Fibroblast of mammary gland (primary cell): ENCODE measurements around the gene EVA1B.

Source experiments
- DNase-seq: peaks from one replicate; pipeline ENCODE4 v3.0.0-alpha.2; 2010; ENCODE audit warnings: low read depth
- H3K4me3 ChIP-seq: 2 replicates; pipeline ENCODE4 v1.5.1; 2011; ENCODE audit warnings: low read depth, mild to moderate bottlenecking, low read length, moderate library complexity; ENCODE audit not compliant: control insufficient read depth
- CTCF ChIP-seq: conservative IDR thresholded peaks from 2 replicates; pipeline ENCODE4 v1.5.1; 2011; ENCODE audit warnings: low read depth, low read length, inconsistent platforms; ENCODE audit not compliant: control insufficient read depth, insufficient read depth

EVA1B gene

GRCh38 chr1:36346741-36347370 is 23.4 kb upstream of the EVA1B start:
- DNase-seq: no peak
- no peak for TF ChIP-seq CTCF
- no peak overlapping the region for H3K4me3 ChIP-seq

GRCh38 chr1:36345353-36345752 is 21.9 kb upstream of the EVA1B start:
- no peak for DNase-seq
- no peak overlapping the region for H3K4me3 ChIP-seq
- TF ChIP-seq CTCF: no peak

GRCh38 chr1:36344395-36344680 is 20.9 kb upstream of the EVA1B start:
- no peak overlapping the region for H3K4me3 ChIP-seq
- no peak for TF ChIP-seq CTCF
- DNase-seq: no peak

GRCh38 chr1:36343651-36344394 is 20.4 kb upstream of the EVA1B start:
- no peak for TF ChIP-seq CTCF
- DNase-seq: no peak
- no peak overlapping the region for H3K4me3 ChIP-seq

GRCh38 chr1:36342426-36343185 is 19.2 kb upstream of the EVA1B start:
- DNase-seq: peak; percentile 80
- peak; percentile 68 for TF ChIP-seq CTCF

GRCh38 chr1:36341626-36342320 is 18.3 kb upstream of the EVA1B start:
- TF ChIP-seq CTCF: no peak
- no peak for DNase-seq
- no peak overlapping the region for H3K4me3 ChIP-seq

More at GRCh38 chr1:36342426-36343185, 19.2 kb upstream of the EVA1B start:
- H3K4me3 ChIP-seq: no peak overlapping the region
